Measurements from ENCODE around the gene SMIM29. TPM values are rescaled to one million over a fixed set of nuclear protein-coding genes. Genes with fewer than 3 reads are reported as not detected.

Gene SMIM29
- total RNA-seq, 1 donor from 2014 or later, result 13.9 TPM

DNA sequence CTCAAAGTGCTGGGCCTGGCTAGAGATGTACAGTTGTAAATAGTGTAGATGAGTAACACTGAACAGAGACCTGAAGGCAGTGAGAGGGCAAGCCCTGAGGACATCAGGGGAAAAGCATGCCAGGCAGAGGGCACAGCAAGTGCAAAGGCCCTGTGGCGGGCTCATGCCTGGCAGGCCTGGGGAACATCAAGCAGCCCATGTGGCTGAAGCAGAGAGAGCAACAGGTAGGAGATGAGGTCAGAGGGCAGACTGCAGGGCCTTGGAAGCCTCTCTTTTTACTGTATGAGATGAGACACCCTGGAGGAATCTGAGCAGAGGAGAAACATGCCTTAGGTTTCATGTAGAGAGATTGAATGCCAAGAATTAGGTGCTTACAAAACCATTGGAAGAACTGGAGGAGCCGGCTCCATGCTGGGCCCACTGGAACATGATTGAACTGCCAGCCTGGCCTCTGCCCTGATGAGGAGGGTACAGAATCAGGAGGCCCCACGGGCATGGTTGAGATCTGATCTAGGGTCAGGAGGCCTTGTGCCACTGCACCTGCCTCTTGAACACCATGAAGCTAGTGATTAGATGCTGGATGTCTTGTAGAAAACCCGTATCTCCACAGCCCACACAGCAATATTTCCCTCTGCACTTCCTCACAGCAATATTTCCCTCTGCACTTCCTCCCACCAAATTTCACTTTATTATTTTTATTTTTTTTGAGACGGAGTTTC, 18.0 kb downstream of the SMIM29 start:
- Mint-ChIP-seq H3K27me3 (ENCODE audit: low read depth, unreplicated experiment) (peaks cover 3% of the 10 kb centered on the region), H3K4me3 (ENCODE audit: unreplicated experiment) (no peak overlapping the region), H3K27ac (ENCODE audit: unreplicated experiment) (no peak overlapping the region), H3K4me1 (ENCODE audit: low read depth, unreplicated experiment) (peaks cover 10% of the 10 kb centered on the region), H3K36me3 (ENCODE audit: low read depth, unreplicated experiment) (no peaks in the 10 kb centered on the region), H3K9me3 (ENCODE audit: unreplicated experiment) (no peaks in the 10 kb centered on the region)
- Histone ChIP-seq H3K4me1 (ENCODE audit: insufficient read depth, low read length) (peaks cover 15% of the 10 kb centered on the region), H4K20me1 (ENCODE audit: insufficient read depth, low read length) (no peaks in the 10 kb centered on the region), H3K27ac (ENCODE audit: low read depth, low read length) (no peak overlapping the region), H3K4me2 (ENCODE audit: low read length) (no peak overlapping the region), H3K4me3 (ENCODE audit: insufficient read depth, low read depth, low read length) (no peak overlapping the region), H3K79me2 (ENCODE audit: insufficient read depth, low read length) (no peaks in the 10 kb centered on the region), H2AFZ (ENCODE audit: low read depth, low read length) (no peak overlapping the region), H3K9ac (ENCODE audit: low read length) (no peak overlapping the region), H3K9me3 (ENCODE audit: insufficient read depth, low read depth, low read length) (no peaks in the 10 kb centered on the region), H3K36me3 (ENCODE audit: insufficient read depth, low read length) (no peaks in the 10 kb centered on the region), H3K27me3 (ENCODE audit: insufficient read depth, low read length) (no peaks in the 10 kb centered on the region)
- TF ChIP-seq CTCF (IDR thresholded peaks at IDR 0.05; ENCODE audit: insufficient read depth, low read depth, low read length) (no peak), EZH2 (IDR thresholded peaks at IDR 0.05; ENCODE audit: insufficient read depth, low read length) (no peak)
- FAIRE-seq (no peak), DNase-seq (ENCODE audit: low read depth) (no peak)

- no peaks in the 10 kb centered on the region for H3K36me3 Mint-ChIP-seq (ENCODE audit: low read depth, unreplicated experiment)
Measured at GRCh38 chr6:34229877-34230276, 18.9 kb downstream of the SMIM29 start.

More at GRCh38 chr6:34229877-34230276, 18.9 kb downstream of the SMIM29 start:
- no peak for DNase-seq (ENCODE audit: low read depth)
- no peaks in the 10 kb centered on the region for H3K27me3 ChIP-seq (ENCODE audit: insufficient read depth, low read length)
- Mint-ChIP-seq H3K4me1 (ENCODE audit: low read depth, unreplicated experiment) (peaks cover 10% of the 10 kb centered on the region), H3K27ac (ENCODE audit: unreplicated experiment) (no peak overlapping the region), H3K27me3 (ENCODE audit: low read depth, unreplicated experiment) (peaks cover 3% of the 10 kb centered on the region), H3K9me3 (ENCODE audit: unreplicated experiment) (no peaks in the 10 kb centered on the region), H3K4me3 (ENCODE audit: unreplicated experiment) (no peak overlapping the region)
- no peak overlapping the region for H3K4me3 ChIP-seq (ENCODE audit: insufficient read depth, low read depth, low read length)
- no peaks in the 10 kb centered on the region for H3K9me3 ChIP-seq (ENCODE audit: insufficient read depth, low read depth, low read length)
- FAIRE-seq, result no peak
- H3K79me2 ChIP-seq (ENCODE audit: insufficient read depth, low read length), result no peaks in the 10 kb centered on the region
- H4K20me1 ChIP-seq (ENCODE audit: insufficient read depth, low read length), result no peaks in the 10 kb centered on the region
- no peak overlapping the region for H3K9ac ChIP-seq (ENCODE audit: low read length)
- no peak overlapping the region for H3K4me2 ChIP-seq (ENCODE audit: low read length)
- TF ChIP-seq EZH2 (IDR thresholded peaks at IDR 0.05; ENCODE audit: insufficient read depth, low read length) (no peak), CTCF (IDR thresholded peaks at IDR 0.05; ENCODE audit: insufficient read depth, low read depth, low read length) (no peak)
- no peak overlapping the region for H3K27ac ChIP-seq (ENCODE audit: low read depth, low read length)
- H3K36me3 ChIP-seq (ENCODE audit: insufficient read depth, low read length), result no peaks in the 10 kb centered on the region
- no peak overlapping the region for H2AFZ ChIP-seq (ENCODE audit: low read depth, low read length)
- peaks cover 12% of the 10 kb centered on the region for H3K4me1 ChIP-seq (ENCODE audit: insufficient read depth, low read length)
